Activated CD4-positive, alpha-beta memory T cell treated with anti-CD3 and anti-CD28 coated beads, Interleukin-2, amount 10 ng/mL, durations not matched to agents 7 days and 5 days (primary cell): ENCODE measurements around the gene TMEM123. TPM values are rescaled to one million over a fixed set of nuclear protein-coding genes. Genes with fewer than 3 reads are reported as not detected.

Experiments used
- CTCF ChIA-PET: fragments of 350-600 bp; sonication (Branson Sonifier 250); formaldehyde crosslinking; loops from one replicate; lab custom pipeline; 2021; ENCODE audit warnings: antibody characterized with exemption, inconsistent platforms; lab: Charles Lee
- POLR2A ChIA-PET: fragments of 350-600 bp; sonication (Branson Sonifier 250); formaldehyde crosslinking; loops from one replicate; lab custom pipeline; 2021; ENCODE audit warnings: antibody characterized with exemption; lab: Charles Lee
- DNase-seq: peaks from one replicate; pipeline ENCODE4 v3.0.0-alpha.2; 2020
- H3K27ac Mint-ChIP-seq: one replicate; pipeline ENCODE4 v1.8.0; 2021; ENCODE audit warnings: mild to moderate bottlenecking, mixed read lengths
- H3K27me3 Mint-ChIP-seq: one replicate; pipeline ENCODE4 v1.8.0; 2021; ENCODE audit warnings: mixed read lengths
- H3K36me3 Mint-ChIP-seq: one replicate; pipeline ENCODE4 v1.8.0; 2021; ENCODE audit warnings: low read depth, mixed read lengths
- H3K4me1 Mint-ChIP-seq: one replicate; pipeline ENCODE4 v1.8.0; 2021; ENCODE audit warnings: mixed read lengths
- H3K4me3 Mint-ChIP-seq: one replicate; pipeline ENCODE4 v1.8.0; 2021; ENCODE audit warnings: mild to moderate bottlenecking, mixed read lengths
- H3K9me3 Mint-ChIP-seq: one replicate; pipeline ENCODE4 v1.8.0; 2021; ENCODE audit warnings: mixed read lengths
- total RNA-seq, 2 experiments: library from RNA; stranded (reverse); gene quantifications; one replicate each; pipeline ENCODE4 v1.2.3, GENCODE V29; 2021

The TMEM123 gene
- total RNA-seq, 2 experiments from 2014 or later = 331 to 343 TPM

GRCh38 chr11:102361086-102362031 is 91.2 kb downstream of the TMEM123 start:
- Mint-ChIP-seq H3K9me3 (no peaks in the 10 kb centered on the region), H3K4me1 (peaks cover 37% of the 10 kb centered on the region), H3K27me3 (no peaks in the 10 kb centered on the region), H3K4me3 (no peak overlapping the region), H3K27ac (peak overlapping the region; percentile 33), H3K36me3 (peaks cover 72% of the 10 kb centered on the region)
- ChIA-PET CTCF (interaction anchor here (1.0 to 2.2 kb wide), 3 partner anchors 19 to 29 kb away, joined by 5 to 9 read pairs (median 8); no protein-coding TSS in a partner anchor), POLR2A (no interaction called here)
- DNase-seq = no peak

- peak overlapping the region; percentile 26 for H3K27ac Mint-ChIP-seq
- no peaks in the 10 kb centered on the region for H3K9me3 Mint-ChIP-seq
- no peak for DNase-seq
- H3K4me3 Mint-ChIP-seq = no peak overlapping the region
- H3K27me3 Mint-ChIP-seq = no peaks in the 10 kb centered on the region
- ChIA-PET CTCF (interaction anchor here (0.7 to 2.2 kb wide), 3 partner anchors 18 to 723 kb away, joined by 3 to 9 read pairs (median 8); no protein-coding TSS in a partner anchor), POLR2A (no interaction called here)
- peaks cover 38% of the 10 kb centered on the region for H3K4me1 Mint-ChIP-seq
- H3K36me3 Mint-ChIP-seq = peaks cover 71% of the 10 kb centered on the region
Observed at GRCh38 chr11:102360681-102361080, 91.9 kb downstream of the TMEM123 start.

- H3K4me1 Mint-ChIP-seq = peaks cover 41% of the 10 kb centered on the region
- H3K4me3 Mint-ChIP-seq = no peak overlapping the region
- POLR2A ChIA-PET = no interaction called here
- CTCF ChIA-PET = interaction anchor here (0.9 to 2.2 kb wide), 5 partner anchors 8 to 253 kb away, joined by 4 to 9 read pairs (median 5); no protein-coding TSS in a partner anchor
- DNase-seq = no peak
- H3K9me3 Mint-ChIP-seq = no peaks in the 10 kb centered on the region
- H3K27me3 Mint-ChIP-seq = no peaks in the 10 kb centered on the region
- H3K36me3 Mint-ChIP-seq = peaks cover 73% of the 10 kb centered on the region
- no peak overlapping the region for H3K27ac Mint-ChIP-seq
Observed at GRCh38 chr11:102359372-102359771, 93.2 kb downstream of the TMEM123 start.

- Mint-ChIP-seq H3K27ac (no peak overlapping the region), H3K36me3 (peaks cover 66% of the 10 kb centered on the region), H3K27me3 (no peaks in the 10 kb centered on the region), H3K9me3 (no peaks in the 10 kb centered on the region), H3K4me1 (peaks cover 45% of the 10 kb centered on the region), H3K4me3 (no peak overlapping the region)
- no peak for DNase-seq
- POLR2A ChIA-PET = no interaction called here
- CTCF ChIA-PET = no interaction called here
Observed at GRCh38 chr11:102357116-102357515, 95.4 kb downstream of the TMEM123 start.

- DNase-seq = no peak
- H3K4me1 Mint-ChIP-seq = peaks cover 33% of the 10 kb centered on the region
Observed at GRCh38 chr11:102347462-102348370, 104.8 kb downstream of the TMEM123 start.

GRCh38 chr11:102346748-102347461 is 105.7 kb downstream of the TMEM123 start, which contains the start of gene BIRC2:
Gene BIRC2 (plus strand): TSS chr11:102347214. CDS start chr11:102349855, 2,641 bp downstream.
- Mint-ChIP-seq H3K4me3 (peak within 1 kb of the TSS; percentile 98), H3K9me3 (no peaks in the 10 kb centered on the region), H3K27ac (peak within 1 kb of the TSS; percentile 97), H3K27me3 (no peaks in the 10 kb centered on the region), H3K4me1 (peaks cover 34% of the 10 kb centered on the region), H3K36me3 (peaks cover 23% of the 10 kb centered on the region)
- ChIA-PET POLR2A (interaction anchor here (0.8 to 1.7 kb wide), 5 partner anchors 29 to 105 kb away, joined by 3 to 4 read pairs (median 4); partner anchors contain the start of gene BIRC3), CTCF (interaction anchor here (1.6 kb wide), 2 partner anchors 29 to 46 kb away, joined by 3 to 4 read pairs; partner anchors contain the start of gene BIRC3)
- peak; percentile 95 for DNase-seq

More at GRCh38 chr11:102347462-102348370, 104.8 kb downstream of the TMEM123 start:
- H3K9me3 Mint-ChIP-seq = no peaks in the 10 kb centered on the region
- POLR2A ChIA-PET = interaction anchor here (0.8 to 1.7 kb wide), 6 partner anchors 30 to 104 kb away, joined by 3 to 4 read pairs (median 4); partner anchors contain the start of gene BIRC3
- peak overlapping the region; percentile 98 for H3K4me3 Mint-ChIP-seq
- H3K27ac Mint-ChIP-seq = peak overlapping the region; percentile 97
- peaks cover 23% of the 10 kb centered on the region for H3K36me3 Mint-ChIP-seq
- CTCF ChIA-PET = interaction anchor here (0.7 to 3.3 kb wide), 4 partner anchors 42 to 171 kb away, joined by 3 to 18 read pairs (median 4); no protein-coding TSS in a partner anchor
- H3K27me3 Mint-ChIP-seq = no peaks in the 10 kb centered on the region

GRCh38 chr11:102346456-102346747 is 106.2 kb downstream of the TMEM123 start:
- H3K9me3 Mint-ChIP-seq = no peaks in the 10 kb centered on the region
- ChIA-PET POLR2A (interaction anchor here (1.3 to 1.7 kb wide), 2 partner anchors 28 to 51 kb away, joined by 3 to 4 read pairs; partner anchors contain the start of gene BIRC3), CTCF (interaction anchor here (1.6 kb wide), 1 partner anchor 28 kb away, joined by 3 read pairs; the partner anchor contains the start of gene BIRC3)
- peak overlapping the region; percentile 97 for H3K27ac Mint-ChIP-seq
- no peaks in the 10 kb centered on the region for H3K27me3 Mint-ChIP-seq
- peaks cover 34% of the 10 kb centered on the region for H3K4me1 Mint-ChIP-seq
- no peak for DNase-seq
- peak overlapping the region; percentile 98 for H3K4me3 Mint-ChIP-seq
- peaks cover 18% of the 10 kb centered on the region for H3K36me3 Mint-ChIP-seq

Other genes starting within 250 kb of the TMEM123 start
- gene BIRC3, start 135.3 kb downstream of the TMEM123 start, total RNA-seq = 10 to 100 TPM; 79.0 to 80.0 TPM
- 10 to 100 TPM; 36.0 to 39.7 TPM for gene BIRC2, start 105.6 kb downstream of the TMEM123 start, total RNA-seq
- gene MMP7, start 78.0 kb upstream of the TMEM123 start, total RNA-seq = not detected
- gene MMP20, start 172.6 kb upstream of the TMEM123 start, total RNA-seq = not detected